K562 (cell line): ENCODE data around the gene UBR3. TPM values are rescaled to one million over a fixed set of nuclear protein-coding genes. Genes with fewer than 3 reads are reported as not detected.
A peak's percentile ranks its signal among the peaks of the same experiment; 100 is the strongest.
"Not testable (repeated sequence)": the region's sequence is repeated elsewhere in the genome, so short reads cannot be mapped to it uniquely, and the experiment has no call there.

Experiments used
- ATAC-seq: fragments of 200-7000 bp; cut with Tn5 transposase; 3 replicates; pipeline ENCODE4 v1.9.1; 2020; ENCODE audit warnings: moderate library complexity
- BruUV-seq: library from RNA; stranded (reverse); fragments of 400-500 nt; replicated peaks from 2 replicates; lab custom pipeline; 2021; lab: Mats Ljungman, UMichigan
- CTCF ChIA-PET: fragments of 300-600 bp; formaldehyde crosslinking; extraction: SDS; loops from one replicate; lab custom pipeline; 2021; ENCODE audit warnings: low intra/inter-chr PET ratio; lab: Yijun Ruan, JAX
- POLR2A ChIA-PET: fragments of 300-600, 350-650 bp; sonication (Branson Sonifier 250); formaldehyde crosslinking; extraction: SDS; loops from one replicate; lab custom pipeline; 2021; ENCODE audit warnings: antibody characterized with exemption, inconsistent platforms; lab: Yijun Ruan, JAX
- DNase-seq, 4 experiments: peaks; one replicate each; pipeline versions ENCODE4 v3.0.0 to v3.0.0-alpha.2; 2011 to 2018; ENCODE audit warnings: low spot score in 3 of 4, mixed read lengths in 3 of 4; ENCODE audit errors: extremely low read depth in 1 of 4
- FAIRE-seq: peaks from 2 replicates; lab custom pipeline; 2011; peaks lifted over from hg19 to GRCh38; lab: Jason Lieb, UNC
- H2AFZ ChIP-seq: 2 replicates; pipeline ENCODE4 v1.6.0; 2011; ENCODE audit warnings: low read depth, low read length, control low read depth, inconsistent platforms
- H3K27ac ChIP-seq: fragments of 200-600 bp; 3 replicates; pipeline ENCODE4 v1.8.0; 2011; ENCODE audit warnings: low read depth, mild to moderate bottlenecking, control low read depth, inconsistent platforms, low read length, moderate library complexity, mixed read lengths; ENCODE audit errors: extremely low read depth
- H3K27me3 ChIP-seq, 2 experiments: fragments of 300-600 bp in 1 of 2; 2 replicates in 1 of 2; 3 replicates in 1 of 2; pipeline versions ENCODE4 v1.6.0 to v1.8.0; 2011; ENCODE audit warnings: inconsistent platforms in 2 of 2, low read length in 2 of 2, mild to moderate bottlenecking in 1 of 2, mixed read lengths in 1 of 2, moderate library complexity in 1 of 2; ENCODE audit not compliant: control insufficient read depth in 2 of 2, insufficient read depth in 2 of 2
- H3K36me3 ChIP-seq: fragments of 300-600 bp; 3 replicates; pipeline ENCODE4 v1.8.0; 2011; ENCODE audit warnings: mild to moderate bottlenecking, low read length, inconsistent platforms; ENCODE audit not compliant: control insufficient read depth, insufficient read depth
- H3K4me1 ChIP-seq, 2 experiments: fragments of 200-600 bp in 1 of 2; replicated peaks in 1 of 2; 2 replicates in 1 of 2; 3 replicates in 1 of 2; pipeline versions ENCODE4 v1.5.1 to v1.8.0; 2011; ENCODE audit warnings: inconsistent platforms in 2 of 2, low read length in 2 of 2, mild to moderate bottlenecking in 1 of 2, mixed read lengths in 1 of 2, moderate library complexity in 1 of 2; ENCODE audit not compliant: control insufficient read depth in 2 of 2, insufficient read depth in 2 of 2
- H3K4me2 ChIP-seq: 2 replicates; pipeline ENCODE4 v1.6.1; 2011; ENCODE audit warnings: low read length, control low read depth, inconsistent platforms, mixed read lengths; ENCODE audit not compliant: insufficient read depth
- H3K4me3 ChIP-seq: fragments of 200-600 bp; sonication (generic), shearing (Covaris generic); 2 replicates; pipeline ENCODE4 v1.5.1; 2016; ENCODE audit warnings: control low read depth, inconsistent platforms
- H3K79me2 ChIP-seq: fragments of 200-600 bp; 3 replicates; pipeline ENCODE4 v1.8.0; 2011; ENCODE audit warnings: low read length, inconsistent platforms; ENCODE audit not compliant: control insufficient read depth, insufficient read depth
- H3K9ac ChIP-seq, 2 experiments: 2 replicates each; pipeline versions ENCODE4 v1.6.0 to v1.6.1; 2011; ENCODE audit warnings: low read depth in 2 of 2, low read length in 2 of 2, control low read depth in 1 of 2, inconsistent platforms in 1 of 2, mild to moderate bottlenecking in 1 of 2, mixed read lengths in 1 of 2; ENCODE audit not compliant: insufficient read depth in 1 of 2
- H3K9me1 ChIP-seq: one replicate; pipeline ENCODE4 v1.6.0; 2011; ENCODE audit warnings: inconsistent platforms, mild to moderate bottlenecking, low read length, moderate library complexity; ENCODE audit not compliant: control insufficient read depth, insufficient read depth
- H3K9me3 ChIP-seq: replicated peaks from 2 replicates; pipeline ENCODE4 v1.5.1; 2011; ENCODE audit warnings: low read depth, low read length, inconsistent platforms; ENCODE audit not compliant: control insufficient read depth, insufficient read depth
- H4K20me1 ChIP-seq: replicated peaks from 2 replicates; pipeline ENCODE4 v1.6.1; 2011; ENCODE audit warnings: low read length, inconsistent platforms, mixed read lengths; ENCODE audit not compliant: control insufficient read depth, insufficient read depth
- ADNP ChIP-seq: fragments of 200-800 bp; sonication (Bioruptor generic); IDR thresholded peaks from 2 replicates; pipeline ENCODE4 v1.6.1; 2016; ENCODE audit warnings: missing genetic modification characterization, missing compliant biosample characterization
- BCOR ChIP-seq: fragments of 450-650 bp; IDR thresholded peaks from 2 replicates; pipeline ENCODE4 v1.6.1; 2016
- CHD2 ChIP-seq: IDR thresholded peaks from 2 replicates; pipeline ENCODE4 v1.6.1; 2011; ENCODE audit warnings: low read depth, low read length
- EP300 ChIP-seq: IDR thresholded peaks from 2 replicates; pipeline ENCODE4 v1.6.1; 2012; ENCODE audit warnings: low read length, improper control_type of control experiment
- GABPB1 ChIP-seq: sonication (generic); formaldehyde crosslinking; IDR thresholded peaks from 2 replicates; pipeline ENCODE4 v1.8.0; 2022; ENCODE audit warnings: mild to moderate bottlenecking, missing genetic modification reagents
- KDM1A ChIP-seq, 2 experiments: fragments of 450-650 bp; IDR thresholded peaks; 2 replicates each; pipeline ENCODE4 v1.6.1; 2016; ENCODE audit warnings: mild to moderate bottlenecking in 2 of 2
- MAFF ChIP-seq: IDR thresholded peaks from 2 replicates; pipeline ENCODE4 v1.6.1; 2012; ENCODE audit warnings: low read length, improper control_type of control experiment
- POLR2AphosphoS2 ChIP-seq: IDR thresholded peaks from 2 replicates; pipeline ENCODE4 v1.6.1; 2012; ENCODE audit warnings: low read length, improper control_type of control experiment
- SMARCA5 ChIP-seq: fragments of 450-650 bp; IDR thresholded peaks from 2 replicates; pipeline ENCODE4 v1.6.1; 2016
- SMARCB1 ChIP-seq: IDR thresholded peaks from 2 replicates; pipeline ENCODE4 v1.6.1; 2011; ENCODE audit warnings: improper control_type of control experiment, low read depth; ENCODE audit not compliant: insufficient read length
- SREBF1 ChIP-seq: fragments of 150-350 bp; IDR thresholded peaks from 2 replicates; pipeline ENCODE4 v1.6.1; 2014; ENCODE audit warnings: antibody characterized with exemption, low read depth, low read length, borderline replicate concordance
- ZNF146 ChIP-seq: IDR thresholded peaks from one replicate; pipeline ENCODE4 v1.6.1; 2018; ENCODE audit warnings: missing compliant biosample characterization; ENCODE audit not compliant: unreplicated experiment
- WGBS: fragments of 100-300 bp; shearing (Covaris generic); methylation state at CpG from one replicate; pipeline ENCODE4 v1.1.6; 2016; ENCODE audit warnings: low coverage, mixed read lengths; ENCODE audit not compliant: insufficient coverage; ENCODE audit errors: missing lambda C conversion rate; 5-methylcytosine and 5-hydroxymethylcytosine counted together
- in situ Hi-C: fragments of 300-500 bp; cut with MboI; formaldehyde crosslinking; loops from 4 replicates; pipeline ENCODE4 v1.15.0; 2018; ENCODE audit warnings: inconsistent platforms, mixed read lengths
- intact Hi-C: fragments of 100-400 bp; cut with micrococcal nuclease; formaldehyde crosslinking; loops from 2 replicates; pipeline ENCODE4 v1.14.2; 2022
- polyA plus RNA-seq, 8 experiments: library from polyadenylated mRNA; depleted of rRNA in 4 of 8; stranded (reverse) in 5 of 8; unstranded in 3 of 8; fragments of >200 nt; fragmentation: Nextera tagmentation in 2 of 8; fragmentation: Illumina TruSeq in 1 of 8; extraction: Ambion mirVana in 2 of 8; extraction: Trizol in 1 of 8; gene quantifications; 2 replicates each; pipeline versions ENCODE4 v1.2.1 to v1.2.3, GENCODE V29; 2011 to 2014; ENCODE audit warnings: inconsistent platforms in 1 of 8, missing spikeins in 1 of 8
- total RNA-seq, 7 experiments: library from RNA; depleted of rRNA in 6 of 7; stranded (reverse); fragments of >200 nt in 6 of 7; fragmentation: Illumina TruSeq in 2 of 7; extraction: Trizol in 2 of 7; gene quantifications; 2 replicates each; pipeline versions ENCODE4 v1.2.1 to v1.2.3, GENCODE V29; 2011 to 2021; ENCODE audit warnings: low replicate concordance in 1 of 7
- TF ChIP-seq, protein P1 (sequence below): fragments of 250-450 bp; sonication (Bioruptor Pico); IDR thresholded peaks from 2 replicates; pipeline ENCODE4 v1.4.0; 2020; ENCODE audit warnings: mild to moderate bottlenecking, moderate library complexity

Gene UBR3
- total and polyA plus RNA-seq, 9 of the 15 experiments (the other 6 are each of a cell fraction or from before 2014, with no cell fraction given): 14.4 to 63.5 (median 40.4) TPM

DNA sequence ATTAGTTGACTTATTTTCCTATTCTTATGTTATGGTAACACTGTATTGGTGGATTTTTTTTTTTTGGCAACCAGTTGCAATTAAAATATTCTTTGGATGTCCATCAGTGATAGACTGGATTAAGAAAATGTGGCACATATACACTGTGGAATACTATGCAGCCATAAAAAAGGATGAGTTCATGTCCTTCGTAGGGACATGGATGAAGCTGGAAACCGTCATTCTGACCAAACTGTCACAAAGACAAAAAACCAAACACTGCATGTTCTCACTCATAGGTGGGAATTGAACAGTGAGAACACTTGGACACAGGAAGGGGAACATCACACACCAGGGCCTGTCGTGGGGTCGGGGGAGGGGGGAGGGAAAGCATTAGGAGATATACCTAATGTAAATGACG is 130.0 kb downstream of the UBR3 start:
- in situ Hi-C loops, H2AFZ ChIP-seq, ATAC-seq, H3K27ac ChIP-seq, CTCF ChIA-PET, H4K20me1 ChIP-seq, POLR2A ChIA-PET, H3K9me3 ChIP-seq, FAIRE-seq: not testable (repeated sequence)
- 92% methylated on average over 2 of the region's 5 CpGs for WGBS
- TF ChIP-seq KDM1A (IDR thresholded peaks at IDR 0.05) (0 out of 4 replicates have a peak, but pooled peaks of 1 of the 2 experiments have one; percentile 29), BCOR (0 out of 2 replicates have a peak, but pooled peaks have one; percentile 23), ADNP (tag) (0 out of 2 replicates have a peak, but pooled peaks have one; percentile 37), ZNF146 (CRISPR knock-in tag) (peak; percentile 92), SMARCA5 (peak; percentile 70)
- TF ChIP-seq, all 486 proteins: peak for 5; not testable (repeated sequence) for 481
- H3K4me3 ChIP-seq, BruUV-seq, H3K79me2 ChIP-seq, intact Hi-C loops, H3K4me2 ChIP-seq, H3K9ac ChIP-seq, DNase-seq, H3K9me1 ChIP-seq, H3K27me3 ChIP-seq, H3K4me1 ChIP-seq: not testable (repeated sequence)
- peaks cover 33% of the 10 kb centered on the region for H3K36me3 ChIP-seq

DNA sequence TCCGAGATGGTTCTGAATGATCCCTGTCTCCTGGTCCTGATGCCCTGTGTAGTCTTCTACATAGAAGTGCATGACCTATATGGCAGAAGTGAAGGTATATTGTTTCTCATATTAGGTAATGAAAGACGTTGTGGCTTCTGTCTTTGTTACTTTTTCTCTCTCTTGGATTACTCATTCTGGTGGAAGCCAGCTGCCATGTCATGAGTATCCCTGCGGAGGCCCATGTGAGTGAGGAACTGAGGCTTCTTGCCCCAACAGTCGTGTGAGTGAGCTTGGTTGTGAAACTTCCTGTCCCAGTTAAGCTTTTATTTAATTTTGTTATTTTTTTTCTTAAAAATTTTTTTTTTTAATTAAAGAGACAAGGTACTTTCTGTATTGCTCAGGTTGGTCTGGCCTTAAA is 134.7 kb downstream of the UBR3 start:
- no peak for FAIRE-seq
- no TSS peak for BruUV-seq
- H3K9ac ChIP-seq: no peak overlapping the region
- H3K27ac ChIP-seq: no peak overlapping the region
- H3K9me3 ChIP-seq: no peaks in the 10 kb centered on the region
- no peak overlapping the region for H3K4me2 ChIP-seq
- ChIA-PET CTCF (no interaction called here), POLR2A (interaction anchor here (1.0 to 1.6 kb wide), 2 partner anchors 13 to 123 kb away, joined by 3 to 6 read pairs; no protein-coding TSS in a partner anchor)
- intact Hi-C loops: no loop called here
- H3K27me3 ChIP-seq: no peaks in the 10 kb centered on the region
- H3K4me3 ChIP-seq: no peak overlapping the region
- WGBS: 81% methylated on average over 4 of the region's 4 CpGs
- H3K36me3 ChIP-seq: peaks cover 48% of the 10 kb centered on the region
- H2AFZ ChIP-seq: no peak overlapping the region
- no peaks in the 10 kb centered on the region for H3K9me1 ChIP-seq
- peaks cover 0 to 8% of the 10 kb centered on the region in 2 experiments; a peak in 2 of 5 replicates for H3K4me1 ChIP-seq
- in situ Hi-C loops: no loop called here
- no peak for ATAC-seq
- H3K79me2 ChIP-seq: no peaks in the 10 kb centered on the region
- no peak for DNase-seq
- no peaks in the 10 kb centered on the region for H4K20me1 ChIP-seq
- TF ChIP-seq EP300 (no peak), POLR2AphosphoS2 (no peak), SMARCB1 (no peak), SREBF1 (no peak), MAFF (no peak), CHD2 (no peak), GABPB1 (CRISPR knock-in tag) (no peak)
- TF ChIP-seq, protein P1, sequence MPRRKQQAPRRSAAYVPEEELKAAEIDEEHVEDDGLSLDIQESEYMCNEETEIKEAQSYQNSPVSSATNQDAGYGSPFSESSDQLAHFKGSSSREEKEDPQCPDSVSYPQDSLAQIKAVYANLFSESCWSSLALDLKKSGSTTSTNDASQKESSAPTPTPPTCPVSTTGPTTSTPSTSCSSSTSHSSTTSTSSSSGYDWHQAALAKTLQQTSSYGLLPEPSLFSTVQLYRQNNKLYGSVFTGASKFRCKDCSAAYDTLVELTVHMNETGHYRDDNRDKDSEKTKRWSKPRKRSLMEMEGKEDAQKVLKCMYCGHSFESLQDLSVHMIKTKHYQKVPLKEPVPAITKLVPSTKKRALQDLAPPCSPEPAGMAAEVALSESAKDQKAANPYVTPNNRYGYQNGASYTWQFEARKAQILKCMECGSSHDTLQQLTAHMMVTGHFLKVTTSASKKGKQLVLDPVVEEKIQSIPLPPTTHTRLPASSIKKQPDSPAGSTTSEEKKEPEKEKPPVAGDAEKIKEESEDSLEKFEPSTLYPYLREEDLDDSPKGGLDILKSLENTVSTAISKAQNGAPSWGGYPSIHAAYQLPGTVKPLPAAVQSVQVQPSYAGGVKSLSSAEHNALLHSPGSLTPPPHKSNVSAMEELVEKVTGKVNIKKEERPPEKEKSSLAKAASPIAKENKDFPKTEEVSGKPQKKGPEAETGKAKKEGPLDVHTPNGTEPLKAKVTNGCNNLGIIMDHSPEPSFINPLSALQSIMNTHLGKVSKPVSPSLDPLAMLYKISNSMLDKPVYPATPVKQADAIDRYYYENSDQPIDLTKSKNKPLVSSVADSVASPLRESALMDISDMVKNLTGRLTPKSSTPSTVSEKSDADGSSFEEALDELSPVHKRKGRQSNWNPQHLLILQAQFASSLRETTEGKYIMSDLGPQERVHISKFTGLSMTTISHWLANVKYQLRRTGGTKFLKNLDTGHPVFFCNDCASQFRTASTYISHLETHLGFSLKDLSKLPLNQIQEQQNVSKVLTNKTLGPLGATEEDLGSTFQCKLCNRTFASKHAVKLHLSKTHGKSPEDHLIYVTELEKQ: no peak
